Naive thymus-derived CD4-positive, alpha-beta T cell (primary cell): ENCODE measurements around the gene ERFL. TPM values are rescaled to one million over a fixed set of nuclear protein-coding genes. Genes with fewer than 3 reads are reported as not detected.

ENCODE experiments used
- ATAC-seq: fragments of 150-1000 bp; cut with Tn5 transposase; 2 replicates; pipeline ENCODE4 v1.10.0; 2021; ENCODE audit warnings: mild to moderate bottlenecking, moderate library complexity
- CTCF ChIA-PET: fragments of 350-600 bp; sonication (Branson Sonifier 250); formaldehyde crosslinking; loops from one replicate; lab custom pipeline; 2021; ENCODE audit warnings: antibody characterized with exemption; lab: Charles Lee
- POLR2A ChIA-PET: fragments of 350-600 bp; sonication (Branson Sonifier 250); formaldehyde crosslinking; loops from one replicate; lab custom pipeline; 2021; ENCODE audit warnings: antibody characterized with exemption, inconsistent platforms; lab: Charles Lee
- DNase-seq, 9 donors: peaks; one replicate each; pipeline versions ENCODE4 v3.0.0 to v3.0.0-alpha.2; 2020 to 2022; ENCODE audit warnings: mixed read lengths in 1 of 9
- H3K27ac ChIP-seq: one replicate; pipeline ENCODE4 v1.7.0; 2013; ENCODE audit warnings: mild to moderate bottlenecking, low read depth, low read length, moderate library complexity
- H3K27me3 ChIP-seq, 2 donors: one replicate each; pipeline ENCODE4 v1.7.0; 2013; ENCODE audit warnings: low read length in 2 of 2, mild to moderate bottlenecking in 2 of 2, moderate library complexity in 2 of 2; ENCODE audit not compliant: control insufficient read depth in 2 of 2, insufficient read depth in 2 of 2
- H3K36me3 ChIP-seq, 3 experiments: 1 replicate in 2 of 3; 2 replicates in 1 of 3; pipeline ENCODE4 v1.7.0; 2013; ENCODE audit warnings: low read length in 3 of 3, mild to moderate bottlenecking in 3 of 3, moderate library complexity in 1 of 3; ENCODE audit not compliant: insufficient read depth in 3 of 3, control insufficient read depth in 2 of 3
- H3K4me1 ChIP-seq, 2 donors: one replicate each; pipeline ENCODE4 v1.7.0; 2013; ENCODE audit warnings: low read length in 2 of 2, mild to moderate bottlenecking in 2 of 2, moderate library complexity in 1 of 2; ENCODE audit not compliant: control insufficient read depth in 2 of 2, insufficient read depth in 2 of 2
- H3K4me3 ChIP-seq: 2 replicates; pipeline ENCODE4 v1.7.0; 2013; ENCODE audit warnings: mild to moderate bottlenecking, low read length
- H3K9me3 ChIP-seq, 3 experiments: 1 replicate in 2 of 3; 2 replicates in 1 of 3; pipeline ENCODE4 v1.7.0; 2013; ENCODE audit warnings: low read length in 3 of 3; ENCODE audit not compliant: control insufficient read depth in 2 of 3
- H3K27ac Mint-ChIP-seq, 9 donors: one replicate each; pipeline ENCODE4 v1.8.0; 2020 to 2022; ENCODE audit warnings: mixed read lengths in 9 of 9, mild to moderate bottlenecking in 8 of 9, moderate library complexity in 5 of 9, inconsistent platforms in 2 of 9
- H3K27me3 Mint-ChIP-seq, 5 donors: one replicate each; pipeline ENCODE4 v1.8.0; 2021 to 2022; ENCODE audit warnings: mixed read lengths in 5 of 5, mild to moderate bottlenecking in 1 of 5
- H3K36me3 Mint-ChIP-seq, 5 donors: one replicate each; pipeline ENCODE4 v1.8.0; 2020 to 2022; ENCODE audit warnings: mixed read lengths in 5 of 5, mild to moderate bottlenecking in 3 of 5, inconsistent platforms in 1 of 5
- H3K4me1 Mint-ChIP-seq, 7 donors: one replicate each; pipeline ENCODE4 v1.8.0; 2020 to 2022; ENCODE audit warnings: mixed read lengths in 7 of 7, mild to moderate bottlenecking in 3 of 7, inconsistent platforms in 1 of 7
- H3K4me3 Mint-ChIP-seq, 10 donors: one replicate each; pipeline ENCODE4 v1.8.0; 2020 to 2022; ENCODE audit warnings: mild to moderate bottlenecking in 10 of 10, mixed read lengths in 10 of 10, moderate library complexity in 6 of 10, inconsistent platforms in 2 of 10
- H3K9me3 Mint-ChIP-seq, 11 donors: one replicate each; pipeline ENCODE4 v1.8.0; 2020 to 2022; ENCODE audit warnings: mixed read lengths in 11 of 11, mild to moderate bottlenecking in 4 of 11, inconsistent platforms in 1 of 11, moderate library complexity in 1 of 11
- intact Hi-C, 2 donors: fragments of 100-400 bp; cut with micrococcal nuclease; formaldehyde crosslinking; loops; one replicate each; pipeline ENCODE4 v1.15.1; 2023
- polyA plus RNA-seq, 2 donors: library from polyadenylated mRNA; unstranded; fragments of 300-500 nt; fragmentation: Illumina TruSeq; gene quantifications; one replicate each; pipeline ENCODE4 v1.2.3, GENCODE V29; 2021
- total RNA-seq, 6 experiments: library from RNA in 5 of 6; stranded (reverse) in 5 of 6; gene quantifications; 1 replicate in 5 of 6; 2 replicates in 1 of 6; pipeline ENCODE4 v1.2.3 and lab custom pipeline; 2021 to 2026

The ERFL gene
- total and polyA plus RNA-seq, 7 experiments from 2014 or later = 3.0 to 15.0 (median 8.0) TPM; not detected in 2

DNA sequence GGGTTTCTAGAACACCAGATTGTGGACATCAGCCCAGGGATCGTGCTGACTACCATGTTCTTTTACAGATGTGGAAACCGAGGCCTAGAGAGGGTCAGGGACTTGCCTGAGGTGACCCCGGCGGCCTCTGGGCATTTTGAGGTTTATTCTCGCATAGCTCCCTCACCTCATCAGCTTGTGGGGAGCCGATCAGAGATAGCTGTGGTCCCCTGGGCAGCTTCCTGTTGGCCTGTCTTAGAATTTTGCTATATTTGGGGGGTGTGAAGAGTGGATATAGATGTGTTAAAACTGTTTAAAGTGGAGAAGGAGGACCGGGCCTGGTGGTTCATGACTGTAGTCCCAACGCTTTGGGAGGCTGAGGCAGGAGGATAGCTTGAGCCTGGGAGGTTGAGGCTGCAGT is 38.4 kb downstream of the ERFL start:
- H3K4me1 ChIP-seq = peaks cover 58 to 67% of the 10 kb centered on the region in 2 donors
- H3K4me3 ChIP-seq = no peak overlapping the region
- H3K4me3 Mint-ChIP-seq = peak overlapping the region; percentile 11 to 100 (median 98)
- H3K36me3 Mint-ChIP-seq = peaks cover 10 to 44% (median 33%) of the 10 kb centered on the region in 5 donors
- peaks cover 43 to 69% (median 58%) of the 10 kb centered on the region in 7 donors for H3K4me1 Mint-ChIP-seq
- ATAC-seq (no peak), DNase-seq (no peak)
- no peaks in the 10 kb centered on the region for H3K27me3 Mint-ChIP-seq
- H3K9me3 ChIP-seq = no peaks in the 10 kb centered on the region
- no peaks in the 10 kb centered on the region for H3K9me3 Mint-ChIP-seq
- POLR2A ChIA-PET = interaction anchor here (0.6 to 13.3 kb wide), 8 partner anchors 9 to 69 kb away, joined by 3 to 565 read pairs (median 94); partner anchors contain the start of genes CD79A, ERFL, RABAC1 and RPS19
- peaks cover 20 to 57% (median 28%) of the 10 kb centered on the region in 3 experiments for H3K36me3 ChIP-seq
- H3K27me3 ChIP-seq = no peaks in the 10 kb centered on the region
- peak overlapping the region; percentile 87 to 99 (median 98) for H3K27ac Mint-ChIP-seq
- H3K27ac ChIP-seq = peak overlapping the region; percentile 84
- CTCF ChIA-PET = interaction anchor here (0.9 to 9.0 kb wide), 2 partner anchors 16 to 42 kb away, joined by 3 to 151 read pairs; partner anchors contain the start of gene CD79A
- intact Hi-C loops = loop anchor here (10.0 kb wide), 5 partner anchors 185 to 395 kb away; partner anchors contain the start of genes GRIK5 (in 2 of the 2), ZNF574 (in 2 of the 2), DEDD2 (in 1 of the 2) and GSK3A (in 1 of the 2)

DNA sequence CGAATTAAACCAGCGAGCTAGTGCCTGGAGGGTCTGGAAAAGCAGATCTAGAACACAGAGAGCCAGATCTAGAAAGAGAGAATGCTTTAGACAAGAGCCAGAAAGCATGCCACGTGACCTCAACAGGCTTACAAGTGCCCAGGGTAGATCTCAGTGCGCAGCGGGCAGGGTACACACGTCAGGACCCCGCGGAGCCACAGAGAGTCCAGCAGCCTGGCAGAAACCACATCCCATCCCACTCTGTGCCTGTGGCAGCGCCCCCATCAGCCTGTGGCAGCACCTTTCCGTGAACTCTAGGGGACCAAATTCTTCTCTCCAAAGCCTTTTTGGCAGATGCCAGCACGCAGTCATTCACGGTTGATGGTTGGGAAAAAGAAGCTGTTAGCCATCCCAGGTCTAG is 39.3 kb downstream of the ERFL start:
- peaks cover 11 to 47% (median 32%) of the 10 kb centered on the region in 5 donors for H3K36me3 Mint-ChIP-seq
- peak overlapping the region; percentile 87 to 99 (median 98) for H3K27ac Mint-ChIP-seq
- intact Hi-C loops = loop anchor here (10.0 kb wide), 5 partner anchors 186 to 396 kb away; partner anchors contain the start of genes GRIK5 (in 2 of the 2), ZNF574 (in 2 of the 2), DEDD2 (in 1 of the 2) and GSK3A (in 1 of the 2)
- peak overlapping the region; percentile 78 for H3K4me3 ChIP-seq
- ATAC-seq (no peak), DNase-seq (peak in 5 of 9 donors; percentile 44 to 60 (median 46))
- H3K36me3 ChIP-seq = peaks cover 20 to 55% (median 21%) of the 10 kb centered on the region in 3 experiments
- H3K27ac ChIP-seq = peak overlapping the region; percentile 84
- no peaks in the 10 kb centered on the region for H3K27me3 Mint-ChIP-seq
- ChIA-PET CTCF (interaction anchor here (0.6 to 9.0 kb wide), 5 partner anchors 15 to 46 kb away, joined by 3 to 151 read pairs (median 3); partner anchors contain the start of gene CD79A), POLR2A (interaction anchor here (1.2 to 13.3 kb wide), 10 partner anchors 8 to 70 kb away, joined by 4 to 565 read pairs (median 54); partner anchors contain the start of genes CD79A, ERFL, RABAC1 and RPS19)
- H3K27me3 ChIP-seq = no peaks in the 10 kb centered on the region
- no peaks in the 10 kb centered on the region for H3K9me3 ChIP-seq
- peak overlapping the region; percentile 92 to 100 (median 98) for H3K4me3 Mint-ChIP-seq
- H3K4me1 Mint-ChIP-seq = peaks cover 41 to 62% (median 56%) of the 10 kb centered on the region in 7 donors
- no peaks in the 10 kb centered on the region for H3K9me3 Mint-ChIP-seq
- H3K4me1 ChIP-seq = peaks cover 49 to 66% of the 10 kb centered on the region in 2 donors

DNA sequence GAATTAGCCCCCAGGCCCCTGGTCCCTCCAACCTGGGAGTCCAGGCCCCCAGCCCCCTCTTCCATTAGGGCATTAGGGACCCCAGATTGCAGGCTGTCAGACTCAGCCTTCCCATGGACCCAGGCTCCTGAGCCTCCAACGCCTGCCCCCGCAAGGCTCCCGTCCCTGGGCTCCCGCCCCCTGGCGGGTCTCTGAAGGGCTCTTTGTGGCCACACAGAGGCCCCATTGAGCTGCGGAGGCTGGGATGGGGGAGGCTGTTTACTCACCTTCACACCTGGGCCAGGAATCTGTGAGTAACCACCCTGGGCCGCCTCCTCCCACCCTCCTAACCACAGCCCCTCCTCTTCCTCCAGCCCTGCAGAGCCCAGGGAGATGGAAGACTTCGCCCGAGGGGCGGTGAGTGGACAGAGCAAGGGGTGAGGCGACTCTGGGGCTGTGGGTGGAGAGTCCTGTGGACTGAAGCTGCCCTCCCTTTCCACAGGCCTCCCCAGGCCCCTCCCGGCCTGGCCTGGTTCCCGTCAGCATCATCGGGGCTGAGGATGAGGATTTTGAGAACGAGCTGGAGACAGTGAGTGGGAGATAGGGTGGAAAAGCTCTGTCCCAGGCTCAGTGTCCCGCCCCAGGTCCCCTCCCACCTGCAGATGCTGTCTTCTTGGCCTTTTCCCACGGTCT is 40.4 kb downstream of the ERFL start:
- POLR2A ChIA-PET = interaction anchor here (0.6 to 13.3 kb wide), 12 partner anchors 14 to 1282 kb away, joined by 3 to 565 read pairs (median 26); partner anchors contain the start of genes CD79A, ERFL, RABAC1 and RPS19

DNA sequence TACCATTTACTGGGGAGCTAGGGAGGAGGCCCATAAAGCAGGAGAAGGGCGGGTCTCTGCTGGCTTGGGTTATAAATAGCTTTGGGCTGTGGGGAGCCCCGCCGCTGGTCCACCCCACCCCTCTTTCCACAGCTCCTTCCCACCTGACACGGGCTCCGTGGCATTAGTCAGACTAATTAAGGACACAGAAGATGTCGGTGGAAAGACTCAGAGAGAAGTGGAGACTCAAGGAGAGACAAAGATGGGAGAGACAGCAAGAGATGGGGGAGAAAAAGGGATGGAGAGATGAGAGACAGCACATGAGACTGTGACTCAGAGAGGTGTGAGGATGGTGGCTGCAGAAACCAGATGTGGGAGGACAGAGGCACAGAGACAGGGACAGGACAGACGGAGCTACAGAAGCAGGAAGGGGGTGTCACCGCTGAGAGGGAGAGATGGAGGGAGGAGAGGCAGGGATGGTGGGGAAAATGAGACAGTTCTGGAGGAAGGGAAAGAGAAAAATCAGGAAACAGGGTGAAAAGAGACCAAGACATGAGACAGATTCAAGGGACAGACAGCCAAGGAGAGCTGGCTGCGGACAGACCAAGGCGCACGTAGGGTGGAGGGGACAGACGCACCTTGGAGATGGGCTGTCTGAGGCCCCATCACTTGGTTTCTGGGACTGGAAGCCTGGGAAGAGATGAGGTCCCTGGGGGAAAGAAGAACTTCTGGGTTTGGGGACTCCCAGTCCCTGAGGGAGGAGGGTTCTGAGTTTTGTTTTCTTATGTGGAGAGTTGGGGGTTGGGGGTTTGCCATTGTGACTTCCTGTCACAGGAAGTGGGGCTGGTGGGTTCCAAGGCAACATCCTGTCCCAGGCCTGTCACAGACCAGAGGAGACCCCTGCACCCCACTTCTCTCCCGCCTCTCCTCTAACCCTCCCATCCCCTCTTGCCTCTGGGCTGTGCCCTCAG is 41.2 kb downstream of the ERFL start:
- POLR2A ChIA-PET = interaction anchor here (0.7 to 13.3 kb wide), 12 partner anchors 9 to 511 kb away, joined by 3 to 565 read pairs (median 26); partner anchors contain the start of genes CD79A, ERFL, RABAC1 and RPS19
- Histone ChIP-seq H3K4me3 (peak overlapping the region; percentile 78), H3K36me3 (peaks cover 10 to 51% (median 13%) of the 10 kb centered on the region in 3 experiments), H3K27ac (peak overlapping the region; percentile 84), H3K27me3 (no peaks in the 10 kb centered on the region), H3K4me1 (peaks cover 43 to 60% of the 10 kb centered on the region in 2 donors), H3K9me3 (no peaks in the 10 kb centered on the region)
- Mint-ChIP-seq H3K27me3 (no peaks in the 10 kb centered on the region), H3K4me3 (peak overlapping the region; percentile 92 to 100 (median 98)), H3K4me1 (peaks cover 38 to 59% (median 54%) of the 10 kb centered on the region in 7 donors), H3K36me3 (peaks cover 21 to 51% (median 40%) of the 10 kb centered on the region in 5 donors), H3K9me3 (peaks cover 0 to 4% (median 0%) of the 10 kb centered on the region in 11 donors), H3K27ac (peak overlapping the region; percentile 87 to 99 (median 98))
- CTCF ChIA-PET = interaction anchor here (0.8 to 9.0 kb wide), 11 partner anchors 9 to 50 kb away, joined by 3 to 151 read pairs (median 3); partner anchors contain the start of genes CD79A, ERFL and RPS19
- peak; percentile 62 for ATAC-seq
- peak in 7 of 9 donors; percentile 68 to 91 (median 90) for DNase-seq
- intact Hi-C loops = loop anchor here (1.0 to 10.0 kb wide), 13 partner anchors 12 to 398 kb away; partner anchors contain the start of genes GRIK5 (in 2 of the 2), ZNF574 (in 2 of the 2), DEDD2 (in 1 of the 2) and GSK3A (in 1 of the 2)

More for the DNA sequence above, 40.4 kb downstream of the ERFL start:
- Histone ChIP-seq H3K9me3 (no peaks in the 10 kb centered on the region), H3K27ac (peak overlapping the region; percentile 84), H3K4me1 (peaks cover 44 to 62% of the 10 kb centered on the region in 2 donors), H3K36me3 (peaks cover 17 to 59% (median 20%) of the 10 kb centered on the region in 3 experiments), H3K4me3 (peak overlapping the region; percentile 78), H3K27me3 (no peaks in the 10 kb centered on the region)
- ATAC-seq = peak; percentile 62
- intact Hi-C loops = loop anchor here (1.0 to 10.0 kb wide), 13 partner anchors 13 to 397 kb away; partner anchors contain the start of genes GRIK5 (in 2 of the 2), ZNF574 (in 2 of the 2), DEDD2 (in 1 of the 2) and GSK3A (in 1 of the 2)
- peak; percentile 51 to 88 (median 79) for DNase-seq
- Mint-ChIP-seq H3K27me3 (no peaks in the 10 kb centered on the region), H3K27ac (peak overlapping the region; percentile 87 to 99 (median 98)), H3K4me1 (peaks cover 35 to 55% (median 51%) of the 10 kb centered on the region in 7 donors), H3K4me3 (peak overlapping the region; percentile 92 to 100 (median 98)), H3K9me3 (peaks cover 0 to 2% (median 0%) of the 10 kb centered on the region in 11 donors), H3K36me3 (peaks cover 15 to 47% (median 35%) of the 10 kb centered on the region in 5 donors)
- CTCF ChIA-PET = interaction anchor here (0.8 to 9.0 kb wide), 9 partner anchors 11 to 45 kb away, joined by 3 to 151 read pairs (median 3); partner anchors contain the start of gene CD79A
